OCI-LY7 (cell line): Measurements from ENCODE around the gene MZT1. TPM values are rescaled to one million over a fixed set of nuclear protein-coding genes. Genes with fewer than 3 reads are reported as not detected.

Source experiments
- BruUV-seq: library from RNA; stranded (reverse); fragments of 400-500 nt; replicated peaks from 2 replicates; lab custom pipeline; 2021; lab: Mats Ljungman, UMichigan
- CTCF ChIA-PET: fragments of 300-600 bp; sonication (Branson Sonifier 250); formaldehyde crosslinking; loops from one replicate; lab custom pipeline; 2022; ENCODE audit warnings: antibody characterized with exemption; ENCODE audit not compliant: unreplicated experiment; lab: Charles Lee
- POLR2A ChIA-PET: fragments of 300-600 bp; sonication (Branson Sonifier 250); formaldehyde crosslinking; loops from one replicate; lab custom pipeline; 2022; ENCODE audit warnings: antibody characterized with exemption; lab: Charles Lee
- DNase-seq: peaks from one replicate; pipeline ENCODE4 v3.0.0-alpha.2; 2015; ENCODE audit warnings: low spot score
- H2AFZ ChIP-seq: fragments of 200-600 bp; sonication (generic), shearing (Covaris generic); 2 replicates; pipeline ENCODE4 v1.6.1; 2014; ENCODE audit warnings: mild to moderate bottlenecking, antibody characterized with exemption, low read length, moderate library complexity
- H3K27ac ChIP-seq: fragments of 200-600 bp; sonication (generic); 2 replicates; pipeline ENCODE4 v1.5.1; 2014; ENCODE audit warnings: mixed run types, low read depth, mild to moderate bottlenecking, moderate library complexity, low read length, inconsistent platforms; ENCODE audit not compliant: poor library complexity, severe bottlenecking
- H3K36me3 ChIP-seq: fragments of 200-600 bp; sonication (generic); 2 replicates; pipeline ENCODE4 v1.6.1; 2014; ENCODE audit warnings: mild to moderate bottlenecking, antibody characterized with exemption, low read length, moderate library complexity, mixed read lengths; ENCODE audit not compliant: insufficient read depth
- H3K4me1 ChIP-seq: fragments of 200-600 bp; sonication (generic); 2 replicates; pipeline ENCODE4 v1.5.1; 2014; ENCODE audit warnings: mild to moderate bottlenecking, low read length; ENCODE audit not compliant: insufficient read depth, poor library complexity, severe bottlenecking
- H3K4me2 ChIP-seq: fragments of 200-600 bp; sonication (generic); 2 replicates; pipeline ENCODE4 v1.6.1; 2014; ENCODE audit warnings: mild to moderate bottlenecking, low read length
- H3K4me3 ChIP-seq: fragments of 200-600 bp; sonication (generic); 2 replicates; pipeline ENCODE4 v1.5.1; 2014; ENCODE audit warnings: mild to moderate bottlenecking, low read depth, low read length; ENCODE audit not compliant: poor library complexity, severe bottlenecking
- H3K79me2 ChIP-seq: fragments of 200-600 bp; sonication (generic); 2 replicates; pipeline ENCODE4 v1.6.1; 2016; ENCODE audit warnings: low read depth, mild to moderate bottlenecking, low read length, moderate library complexity, mixed read lengths; ENCODE audit not compliant: insufficient read depth
- H3K9me2 ChIP-seq: fragments of 200-600 bp; sonication (generic); 2 replicates; pipeline ENCODE4 v1.6.1; 2016; ENCODE audit warnings: mild to moderate bottlenecking, low read length, mixed read lengths; ENCODE audit not compliant: insufficient read depth
- H3K9me3 ChIP-seq: fragments of 200-600 bp; sonication (generic); 2 replicates; pipeline ENCODE4 v1.6.1; 2014; ENCODE audit warnings: mild to moderate bottlenecking, mixed run types, low read length, mixed read lengths
- H4K20me1 ChIP-seq: fragments of 200-600 bp; sonication (generic); 2 replicates; pipeline ENCODE4 v1.6.1; 2014; ENCODE audit warnings: mild to moderate bottlenecking, antibody characterized with exemption, low read length, moderate library complexity, mixed read lengths; ENCODE audit not compliant: insufficient read depth
- EZH2phosphoT487 ChIP-seq: fragments of 200-600 bp; sonication (generic); IDR thresholded peaks from 2 replicates; pipeline ENCODE4 v1.6.1; 2018; ENCODE audit warnings: low read depth, borderline replicate concordance, mild to moderate bottlenecking, mixed run types, antibody characterized with exemption, low read length, moderate library complexity, mixed read lengths
- intact Hi-C: fragments of 100-400 bp; cut with micrococcal nuclease; formaldehyde crosslinking; loops from one replicate; pipeline ENCODE4 v1.10.0; 2022; ENCODE audit not compliant: unreplicated experiment
- total RNA-seq, 2 experiments: library from RNA; depleted of rRNA in 1 of 2; stranded (reverse); fragments of >200 nt in 1 of 2; shearing (Covaris generic) in 1 of 2; gene quantifications; 2 replicates each; pipeline ENCODE4 v1.2.3, GENCODE V29; 2014 to 2022
- TF ChIP-seq, protein P1 (sequence below): fragments of 200-600 bp; sonication (generic); conservative IDR thresholded peaks from 2 replicates; pipeline ENCODE4 v1.5.1; 2014; ENCODE audit warnings: mild to moderate bottlenecking, antibody characterized with exemption, low read length, moderate library complexity, mixed read lengths

The MZT1 gene
- total RNA-seq, 2 experiments from 2014 or later = 43.3 to 50.7 TPM

GRCh38 chr13:72740015-72740414 lies 12.6 kb upstream of the MZT1 start:
- Histone ChIP-seq H3K4me1 (no peaks in the 10 kb centered on the region), H3K36me3 (peaks cover 97% of the 10 kb centered on the region), H3K9me3 (no peaks in the 10 kb centered on the region), H3K79me2 (peaks cover 59% of the 10 kb centered on the region; the same call in 1 of the 2 replicates), H3K9me2 (no peaks in the 10 kb centered on the region), H3K27ac (no peak overlapping the region), H3K4me2 (no peak overlapping the region), H3K4me3 (no peak overlapping the region), H2AFZ (no peak overlapping the region), H4K20me1 (no peaks in the 10 kb centered on the region)
- no peak for DNase-seq
- CTCF ChIA-PET = no interaction called here
- TF ChIP-seq, protein P1, sequence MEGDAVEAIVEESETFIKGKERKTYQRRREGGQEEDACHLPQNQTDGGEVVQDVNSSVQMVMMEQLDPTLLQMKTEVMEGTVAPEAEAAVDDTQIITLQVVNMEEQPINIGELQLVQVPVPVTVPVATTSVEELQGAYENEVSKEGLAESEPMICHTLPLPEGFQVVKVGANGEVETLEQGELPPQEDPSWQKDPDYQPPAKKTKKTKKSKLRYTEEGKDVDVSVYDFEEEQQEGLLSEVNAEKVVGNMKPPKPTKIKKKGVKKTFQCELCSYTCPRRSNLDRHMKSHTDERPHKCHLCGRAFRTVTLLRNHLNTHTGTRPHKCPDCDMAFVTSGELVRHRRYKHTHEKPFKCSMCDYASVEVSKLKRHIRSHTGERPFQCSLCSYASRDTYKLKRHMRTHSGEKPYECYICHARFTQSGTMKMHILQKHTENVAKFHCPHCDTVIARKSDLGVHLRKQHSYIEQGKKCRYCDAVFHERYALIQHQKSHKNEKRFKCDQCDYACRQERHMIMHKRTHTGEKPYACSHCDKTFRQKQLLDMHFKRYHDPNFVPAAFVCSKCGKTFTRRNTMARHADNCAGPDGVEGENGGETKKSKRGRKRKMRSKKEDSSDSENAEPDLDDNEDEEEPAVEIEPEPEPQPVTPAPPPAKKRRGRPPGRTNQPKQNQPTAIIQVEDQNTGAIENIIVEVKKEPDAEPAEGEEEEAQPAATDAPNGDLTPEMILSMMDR = no peak
- no peak for TF ChIP-seq EZH2phosphoT487
- no TSS peak for BruUV-seq
- intact Hi-C loops = no loop called here
- POLR2A ChIA-PET = interaction anchor here (3.6 kb wide), 1 partner anchor 11 kb away, joined by 18 read pairs; no protein-coding TSS in a partner anchor

GRCh38 chr13:72737033-72737432 lies 9.6 kb upstream of the MZT1 start:
- H3K4me1 ChIP-seq = no peaks in the 10 kb centered on the region
- intact Hi-C loops = loop anchor here (5.0 kb wide), 1 partner anchor 35 kb away; no protein-coding TSS in a partner anchor
- BruUV-seq = no TSS peak
- peaks cover 96% of the 10 kb centered on the region for H3K36me3 ChIP-seq
- no peak overlapping the region for H3K4me2 ChIP-seq
- ChIA-PET POLR2A (interaction anchor here (3.6 kb wide), 1 partner anchor 8 kb away, joined by 18 read pairs; no protein-coding TSS in a partner anchor), CTCF (no interaction called here)
- H3K27ac ChIP-seq = no peak overlapping the region
- no peaks in the 10 kb centered on the region for H3K9me2 ChIP-seq
- no peak overlapping the region for H2AFZ ChIP-seq
- TF ChIP-seq EZH2phosphoT487 = no peak
- TF ChIP-seq, protein P1 = no peak
- H3K79me2 ChIP-seq = peaks cover 71% of the 10 kb centered on the region; the same call in 1 of the 2 replicates
- H3K4me3 ChIP-seq = no peak overlapping the region
- no peaks in the 10 kb centered on the region for H4K20me1 ChIP-seq
- no peak for DNase-seq
- H3K9me3 ChIP-seq = peaks cover 2% of the 10 kb centered on the region

GRCh38 chr13:72728290-72728605 lies 819 bp upstream of the MZT1 start:
- POLR2A ChIA-PET = interaction anchor here (0.8 to 2.9 kb wide), 12 partner anchors 10 to 61 kb away, joined by 3 to 18 read pairs (median 4); no protein-coding TSS in a partner anchor
- TF ChIP-seq, protein P1 = no peak
- no peak for TF ChIP-seq EZH2phosphoT487

More at GRCh38 chr13:72728290-72728605, 819 bp upstream of the MZT1 start:
- H3K9me3 ChIP-seq = peaks cover 13% of the 10 kb centered on the region
- H3K4me2 ChIP-seq = peak overlapping the region; percentile 83
- peaks cover 11% of the 10 kb centered on the region for H4K20me1 ChIP-seq
- H3K4me1 ChIP-seq = peaks cover 34% of the 10 kb centered on the region
- no peaks in the 10 kb centered on the region for H3K9me2 ChIP-seq
- intact Hi-C loops = no loop called here
- peak overlapping the region; percentile 100 for H3K4me3 ChIP-seq
- peaks cover 94% of the 10 kb centered on the region for H3K79me2 ChIP-seq
- CTCF ChIA-PET = no interaction called here
- no TSS peak for BruUV-seq
- DNase-seq = no peak
- H2AFZ ChIP-seq = peak overlapping the region; percentile 58; the same call in 1 of the 2 replicates
- H3K36me3 ChIP-seq = peaks cover 68% of the 10 kb centered on the region
- H3K27ac ChIP-seq = peak overlapping the region; percentile 66
